Renal pelvis (tissue), 3 donors: ENCODE measurements around the gene P4HTM. TPM values are rescaled to one million over a fixed set of nuclear protein-coding genes. Genes with fewer than 3 reads are reported as not detected.

Experiments used
- polyA plus RNA-seq, 3 donors: library from polyadenylated mRNA; unstranded; fragments of 120-200 nt; gene quantifications; one replicate each; pipeline ENCODE4 v1.2.1, GENCODE V29; 2013; ENCODE audit not compliant: insufficient read length in 3 of 3

Gene P4HTM
- polyA plus RNA-seq, 3 donors: 53.3 to 55.6 (median 54.8) TPM

Other genes starting within 250 kb of the P4HTM start
- gene PRKAR2A, start 142.4 kb upstream of the P4HTM start, polyA plus RNA-seq: 10 to 100 TPM; 36.9 to 45.6 (median 39.1) TPM
- 10 to 100 TPM; 18.2 to 21.4 (median 20.8) TPM for gene SLC25A20, start 91.4 kb upstream of the P4HTM start, polyA plus RNA-seq
- gene ARIH2, start 71.4 kb upstream of the P4HTM start, polyA plus RNA-seq: 100 to 1,000 TPM in 1 of 3 donors, 10 to 100 TPM in 2; 65.3 to 111 (median 94.8) TPM
- 100 to 1,000 TPM; 211 to 244 (median 231) TPM for gene WDR6, start 17.1 kb downstream of the P4HTM start, polyA plus RNA-seq
- 10 to 100 TPM; 73.0 to 79.2 (median 77.4) TPM for gene DALRD3, start 28.3 kb downstream of the P4HTM start, polyA plus RNA-seq
- gene NDUFAF3, start 31.9 kb downstream of the P4HTM start, polyA plus RNA-seq: 10 to 100 TPM; 65.8 to 80.8 (median 73.7) TPM
- gene IMPDH2, start 39.2 kb downstream of the P4HTM start, polyA plus RNA-seq: 100 to 1,000 TPM; 219 to 234 (median 233) TPM
- gene QRICH1, start 103.8 kb downstream of the P4HTM start, polyA plus RNA-seq: 10 to 100 TPM; 78.9 to 87.3 (median 82.2) TPM
- 100 to 1,000 TPM; 310 to 324 (median 317) TPM for gene QARS1, start 114.5 kb downstream of the P4HTM start, polyA plus RNA-seq
- 10 to 100 TPM; 61.3 to 66.0 (median 61.4) TPM for gene USP19, start 130.6 kb downstream of the P4HTM start, polyA plus RNA-seq
- 100 to 1,000 TPM; 397 to 499 (median 414) TPM for gene LAMB2, start 142.8 kb downstream of the P4HTM start, polyA plus RNA-seq
- 10 to 100 TPM; 21.8 to 30.2 (median 26.8) TPM for gene CCDC71, start 176.1 kb downstream of the P4HTM start, polyA plus RNA-seq
- 10 to 100 TPM; 43.7 to 45.0 (median 44.1) TPM for gene KLHDC8B, start 181.4 kb downstream of the P4HTM start, polyA plus RNA-seq